ENCODE results near the gene STOML2. TPM values are rescaled to one million over a fixed set of nuclear protein-coding genes. Genes with fewer than 3 reads are reported as not detected.

Gene STOML2
- total and polyA plus RNA-seq, 9 of the 15 experiments (the other 6 are each of a cell fraction or from before 2014, with no cell fraction given), result 110 to 220 (median 174) TPM

GRCh38 chr9:35140093-35140492 lies 37.2 kb upstream of the STOML2 start:
- ATAC-seq, result no peak
- CTCF ChIA-PET (ENCODE audit: low intra/inter-chr PET ratio), result no interaction called here
- no peak overlapping the region for H3K27ac ChIP-seq (ENCODE audit: extremely low read depth, low read depth, low read length)
- in situ Hi-C loops (cut with MboI) (no loop called here), intact Hi-C loops (cut with micrococcal nuclease) (no loop called here)
- H4K20me1 ChIP-seq (replicated peaks; ENCODE audit: control insufficient read depth, insufficient read depth, low read length), result no peaks in the 10 kb centered on the region
- no peak for DNase-seq (ENCODE audit: extremely low read depth in 1 of 4, low spot score in 3 of 4)
- no peak for FAIRE-seq
- no peaks in the 10 kb centered on the region for H3K36me3 ChIP-seq (ENCODE audit: control insufficient read depth, insufficient read depth, low read length)
- H3K4me2 ChIP-seq (ENCODE audit: insufficient read depth, low read length), result no peak overlapping the region
- H3K9ac ChIP-seq (ENCODE audit: insufficient read depth in 1 of 2, low read depth in 2 of 2, low read length in 2 of 2), result no peak overlapping the region
- POLR2A ChIA-PET, result no interaction called here
- peaks cover 7% of the 10 kb centered on the region for H3K9me3 ChIP-seq (replicated peaks; ENCODE audit: control insufficient read depth, insufficient read depth, low read depth, low read length)
- 22% methylated on average over 2 of the region's 2 CpGs for WGBS (ENCODE audit: insufficient coverage, low coverage, missing lambda C conversion rate)
- no peaks in the 10 kb centered on the region for H3K79me2 ChIP-seq (ENCODE audit: control insufficient read depth, insufficient read depth, low read length)
- H3K4me1 ChIP-seq (replicated peaks in 1 of 2; ENCODE audit: control insufficient read depth in 2 of 2, insufficient read depth in 2 of 2, low read length in 2 of 2), result peaks cover 0 to 8% of the 10 kb centered on the region in 2 experiments; a peak in 2 of 5 replicates
- H3K9me1 ChIP-seq (ENCODE audit: control insufficient read depth, insufficient read depth, low read length), result no peaks in the 10 kb centered on the region
- no peak overlapping the region for H3K4me3 ChIP-seq
- TF ChIP-seq C11orf30 (IDR thresholded peaks at IDR 0.05; ENCODE audit: low read depth) (peak; percentile 88), ZNF717 (CRISPR knock-in tag; IDR thresholded peaks at IDR 0.05) (no peak), TCF7 (IDR thresholded peaks at IDR 0.05; ENCODE audit: borderline replicate concordance) (no peak), ZNF609 (CRISPR knock-in tag; IDR thresholded peaks at IDR 0.05; ENCODE audit: borderline replicate concordance) (no peak), MAFK (IDR thresholded peaks at IDR 0.05; ENCODE audit: low read length) (peak; percentile 91), ZNF316 (IDR thresholded peaks at IDR 0.05) (peak; percentile 94), KLF10 (CRISPR knock-in tag; IDR thresholded peaks at IDR 0.05) (no peak), BRCA1 (IDR thresholded peaks at IDR 0.05) (no peak), BRCA1 (CRISPR knock-in tag; IDR thresholded peaks at IDR 0.05) (no peak), POLR2B (IDR thresholded peaks at IDR 0.05; ENCODE audit: low read depth, partially characterized antibody) (no peak), MAFF (IDR thresholded peaks at IDR 0.05; ENCODE audit: low read length) (peak; percentile 91), SUPT5H (IDR thresholded peaks at IDR 0.05) (no peak), RBBP5 (IDR thresholded peaks at IDR 0.05; ENCODE audit: borderline replicate concordance, insufficient read depth, low read length, poor library complexity, severe bottlenecking) (no peak), MAFG (tag; conservative IDR thresholded peaks at IDR 0.05) (peak; percentile 78), NRF1 (conservative IDR thresholded peaks at IDR 0.05 in 1 of 2, IDR thresholded peaks at IDR 0.05 in 1 of 2) (no peak), ZNF436 (CRISPR knock-in tag; IDR thresholded peaks at IDR 0.05) (no peak), ZNF212 (CRISPR knock-in tag; IDR thresholded peaks at IDR 0.05) (no peak)
- TF ChIP-seq, protein P1, sequence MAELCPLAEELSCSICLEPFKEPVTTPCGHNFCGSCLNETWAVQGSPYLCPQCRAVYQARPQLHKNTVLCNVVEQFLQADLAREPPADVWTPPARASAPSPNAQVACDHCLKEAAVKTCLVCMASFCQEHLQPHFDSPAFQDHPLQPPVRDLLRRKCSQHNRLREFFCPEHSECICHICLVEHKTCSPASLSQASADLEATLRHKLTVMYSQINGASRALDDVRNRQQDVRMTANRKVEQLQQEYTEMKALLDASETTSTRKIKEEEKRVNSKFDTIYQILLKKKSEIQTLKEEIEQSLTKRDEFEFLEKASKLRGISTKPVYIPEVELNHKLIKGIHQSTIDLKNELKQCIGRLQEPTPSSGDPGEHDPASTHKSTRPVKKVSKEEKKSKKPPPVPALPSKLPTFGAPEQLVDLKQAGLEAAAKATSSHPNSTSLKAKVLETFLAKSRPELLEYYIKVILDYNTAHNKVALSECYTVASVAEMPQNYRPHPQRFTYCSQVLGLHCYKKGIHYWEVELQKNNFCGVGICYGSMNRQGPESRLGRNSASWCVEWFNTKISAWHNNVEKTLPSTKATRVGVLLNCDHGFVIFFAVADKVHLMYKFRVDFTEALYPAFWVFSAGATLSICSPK (IDR thresholded peaks at IDR 0.05; ENCODE audit: borderline replicate concordance), result no peak
- BruUV-seq (replicated peaks), result no TSS peak
- no peaks in the 10 kb centered on the region for H3K27me3 ChIP-seq (ENCODE audit: control insufficient read depth in 2 of 2, insufficient read depth in 2 of 2, low read length in 2 of 2)
- H2AFZ ChIP-seq (ENCODE audit: low read depth, low read length), result peak overlapping the region; percentile 3; the same call in 1 of the 2 replicates
